Fibroblast of skin of left quadriceps (primary cell): ENCODE results near the gene DTNB.
"Not testable (repeated sequence)": the region's sequence is repeated elsewhere in the genome, so short reads cannot be mapped to it uniquely, and the experiment has no call there.

ENCODE experiments used
- DNase-seq, 2 experiments: peaks; one replicate each; pipeline ENCODE4 v3.0.0-alpha.2; 2013; ENCODE audit warnings: low read depth in 2 of 2

DTNB gene

GRCh38 chr2:25420820-25421237 is 252.5 kb downstream of the DTNB start:
- DNase-seq = no peak

- no peak for DNase-seq
These were observed 253.6 kb downstream of the DTNB start for GRCh38 chr2:25419678-25420242.

- DNase-seq = no peak
These were observed 254.3 kb downstream of the DTNB start for GRCh38 chr2:25418944-25419677.

- DNase-seq = no peak
These were observed 255.5 kb downstream of the DTNB start for GRCh38 chr2:25417715-25418369.

- no peak for DNase-seq
These were observed 256.7 kb downstream of the DTNB start for GRCh38 chr2:25416674-25417073.

- no peak for DNase-seq
These were observed 258.6 kb downstream of the DTNB start for GRCh38 chr2:25414781-25415180.

GRCh38 chr2:25413409-25413808 is 260.0 kb downstream of the DTNB start:
- not testable (repeated sequence) for DNase-seq

- DNase-seq = no peak
These were observed 261.6 kb downstream of the DTNB start for GRCh38 chr2:25411753-25412152.

- no peak for DNase-seq
These were observed 262.1 kb downstream of the DTNB start for GRCh38 chr2:25411281-25411680.

GRCh38 chr2:25410370-25410769 is 263.0 kb downstream of the DTNB start:
- no peak for DNase-seq

GRCh38 chr2:25409468-25409867 is 263.9 kb downstream of the DTNB start:
- DNase-seq = no peak

GRCh38 chr2:25409044-25409443 is 264.3 kb downstream of the DTNB start:
- DNase-seq = no peak

GRCh38 chr2:25405611-25406295 is 267.6 kb downstream of the DTNB start:
- DNase-seq = no peak

GRCh38 chr2:25403120-25403760 is 270.1 kb downstream of the DTNB start:
- not testable (repeated sequence) for DNase-seq

GRCh38 chr2:25402477-25402876 is 270.9 kb downstream of the DTNB start:
- no peak for DNase-seq

GRCh38 chr2:25401307-25402026 is 271.9 kb downstream of the DTNB start:
- DNase-seq = no peak

GRCh38 chr2:25400576-25401216 is 272.7 kb downstream of the DTNB start:
- DNase-seq = no peak

GRCh38 chr2:25400169-25400568 is 273.2 kb downstream of the DTNB start:
- no peak for DNase-seq

GRCh38 chr2:25398534-25398933 is 274.8 kb downstream of the DTNB start:
- DNase-seq = no peak

GRCh38 chr2:25397777-25398176 is 275.6 kb downstream of the DTNB start:
- DNase-seq = no peak

GRCh38 chr2:25389161-25389560 is 284.2 kb downstream of the DTNB start:
- DNase-seq = no peak
